IMR-90 (cell line): ENCODE data around the gene AWAT1.

Source experiments
- CTCF ChIP-seq: conservative IDR thresholded peaks from 2 replicates; pipeline ENCODE4 v1.5.1; 2012; ENCODE audit warnings: mild to moderate bottlenecking, low read depth, low read length, improper control_type of control experiment
- POLR2A ChIP-seq: IDR thresholded peaks from 2 replicates; pipeline ENCODE4 v1.6.1; 2012; ENCODE audit warnings: mild to moderate bottlenecking, low read depth, low read length
- RCOR1 ChIP-seq: IDR thresholded peaks from 2 replicates; pipeline ENCODE4 v1.6.1; 2012; ENCODE audit warnings: mild to moderate bottlenecking, low read length, improper control_type of control experiment; ENCODE audit not compliant: insufficient replicate concordance

- no peak for TF ChIP-seq POLR2A
- no peak for TF ChIP-seq CTCF
- no peak for TF ChIP-seq RCOR1
Measured at GRCh38 chrX:70260104-70260503, 25.6 kb downstream of the AWAT1 start, which contains the start of gene P2RY4.
